GM19351 (cell line): ENCODE measurements around the gene DDX6.

ENCODE experiments used
- ATAC-seq: cut with Tn5 transposase; IDR thresholded peaks from one replicate; pipeline ENCODE4 v1.9.1; 2021; ENCODE audit warnings: mild to moderate bottlenecking, moderate library complexity; ENCODE audit not compliant: unreplicated experiment

The DDX6 gene

DNA sequence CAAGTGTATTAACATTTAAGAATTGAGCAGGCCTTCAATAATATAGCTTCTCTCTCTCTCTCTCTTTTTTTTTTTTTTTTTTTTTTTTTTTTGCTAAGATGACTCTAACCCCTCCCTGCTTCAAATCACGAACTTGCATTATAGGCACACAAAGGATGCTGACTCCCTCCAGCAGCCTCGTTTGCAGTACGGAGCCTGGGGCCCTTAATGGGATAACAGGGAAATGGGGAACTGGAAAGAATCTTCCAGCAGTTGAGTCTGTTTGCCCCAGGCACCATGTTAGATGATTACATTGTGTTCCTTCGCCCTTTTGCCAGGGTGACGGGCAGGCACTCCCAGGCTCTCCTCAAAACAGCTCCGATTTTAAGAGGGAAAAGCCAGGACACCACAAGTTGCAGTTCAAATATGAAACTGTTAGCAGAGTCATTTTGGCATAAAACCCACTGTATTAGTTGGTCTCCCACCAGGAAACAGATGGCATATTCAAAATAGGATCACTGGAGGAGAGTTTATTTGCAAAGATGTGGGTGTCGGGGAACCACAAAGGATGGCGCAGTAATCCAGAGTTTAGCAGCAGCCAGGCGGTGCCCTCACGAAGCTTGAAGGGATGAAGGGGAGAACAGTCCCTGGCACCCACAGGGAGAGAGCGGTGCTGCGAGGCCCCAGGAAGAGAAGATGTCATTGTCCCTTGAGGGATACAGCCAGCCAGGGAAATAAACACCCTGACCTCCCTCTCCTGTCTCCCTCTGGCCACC lies 85.0 kb downstream of the DDX6 start:
- ATAC-seq, result no peak

GRCh38 chr11:118705111-118705741 lies 85.7 kb downstream of the DDX6 start:
- ATAC-seq, result no peak

GRCh38 chr11:118703563-118704106 lies 87.3 kb downstream of the DDX6 start:
- no peak for ATAC-seq

- no peak for ATAC-seq
Observed at GRCh38 chr11:118699506-118700220, 91.3 kb downstream of the DDX6 start.
